Fibroblast of lung (primary cell): ENCODE results near the gene NDUFS1.
"Not testable (repeated sequence)": the region's sequence is repeated elsewhere in the genome, so short reads cannot be mapped to it uniquely, and the experiment has no call there.

ENCODE experiments used
- EZH2 ChIP-seq: IDR thresholded peaks from 2 replicates; pipeline ENCODE4 v1.5.1; 2012; ENCODE audit warnings: low read length, control low read depth, mild to moderate bottlenecking; ENCODE audit errors: missing control alignments
- TF ChIP-seq, protein P1 (sequence below), 2 donors: IDR thresholded peaks in 1 of 2; conservative IDR thresholded peaks in 1 of 2; 1 replicate in 1 of 2; 2 replicates in 1 of 2; pipeline ENCODE4 v1.5.1; 2011 to 2012; ENCODE audit warnings: low read length in 2 of 2, control low read depth in 1 of 2, inconsistent platforms in 1 of 2, low read depth in 1 of 2, mild to moderate bottlenecking in 1 of 2

GRCh38 chr2:206098872-206099271, 60.4 kb downstream of the NDUFS1 start:
- TF ChIP-seq, protein P1, sequence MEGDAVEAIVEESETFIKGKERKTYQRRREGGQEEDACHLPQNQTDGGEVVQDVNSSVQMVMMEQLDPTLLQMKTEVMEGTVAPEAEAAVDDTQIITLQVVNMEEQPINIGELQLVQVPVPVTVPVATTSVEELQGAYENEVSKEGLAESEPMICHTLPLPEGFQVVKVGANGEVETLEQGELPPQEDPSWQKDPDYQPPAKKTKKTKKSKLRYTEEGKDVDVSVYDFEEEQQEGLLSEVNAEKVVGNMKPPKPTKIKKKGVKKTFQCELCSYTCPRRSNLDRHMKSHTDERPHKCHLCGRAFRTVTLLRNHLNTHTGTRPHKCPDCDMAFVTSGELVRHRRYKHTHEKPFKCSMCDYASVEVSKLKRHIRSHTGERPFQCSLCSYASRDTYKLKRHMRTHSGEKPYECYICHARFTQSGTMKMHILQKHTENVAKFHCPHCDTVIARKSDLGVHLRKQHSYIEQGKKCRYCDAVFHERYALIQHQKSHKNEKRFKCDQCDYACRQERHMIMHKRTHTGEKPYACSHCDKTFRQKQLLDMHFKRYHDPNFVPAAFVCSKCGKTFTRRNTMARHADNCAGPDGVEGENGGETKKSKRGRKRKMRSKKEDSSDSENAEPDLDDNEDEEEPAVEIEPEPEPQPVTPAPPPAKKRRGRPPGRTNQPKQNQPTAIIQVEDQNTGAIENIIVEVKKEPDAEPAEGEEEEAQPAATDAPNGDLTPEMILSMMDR (conservative IDR thresholded peaks at IDR 0.05 in 1 of 2, IDR thresholded peaks at IDR 0.05 in 1 of 2; ENCODE audit: low read depth in 1 of 2, low read length in 2 of 2): not testable (repeated sequence)
- TF ChIP-seq EZH2: not testable (repeated sequence)
